Stimulated activated naive CD8-positive, alpha-beta T cell treated with anti-CD3 and anti-CD28 coated beads, Interleukin-15, amount 100 ng/mL, for 72 hours (primary cell): ENCODE data around the gene ZNF746.
"Not testable (repeated sequence)": the region's sequence is repeated elsewhere in the genome, so short reads cannot be mapped to it uniquely, and the experiment has no call there.

ENCODE experiments used
- ATAC-seq: fragments of 150-1000 bp; cut with Tn5 transposase; 2 replicates; pipeline ENCODE4 v1.10.0; 2021; ENCODE audit warnings: mild to moderate bottlenecking, moderate library complexity
- DNase-seq, 2 donors: peaks; one replicate each; pipeline ENCODE4 v3.0.0; 2021 to 2022
- H3K27ac Mint-ChIP-seq, 2 donors: one replicate each; pipeline ENCODE4 v1.8.0; 2022; ENCODE audit warnings: mild to moderate bottlenecking in 2 of 2, mixed read lengths in 2 of 2, moderate library complexity in 2 of 2
- H3K27me3 Mint-ChIP-seq: one replicate; pipeline ENCODE4 v1.8.0; 2022; ENCODE audit warnings: mixed read lengths
- H3K4me1 Mint-ChIP-seq: one replicate; pipeline ENCODE4 v1.8.0; 2022; ENCODE audit warnings: mild to moderate bottlenecking, mixed read lengths
- H3K4me3 Mint-ChIP-seq, 2 donors: one replicate each; pipeline ENCODE4 v1.8.0; 2022; ENCODE audit warnings: mild to moderate bottlenecking in 2 of 2, mixed read lengths in 2 of 2, moderate library complexity in 1 of 2
- H3K9me3 Mint-ChIP-seq, 2 donors: one replicate each; pipeline ENCODE4 v1.8.0; 2022; ENCODE audit warnings: mixed read lengths in 2 of 2

ZNF746 gene

GRCh38 chr7:149496642-149497391, 792 bp downstream of the ZNF746 start:
- no peaks in the 10 kb centered on the region for H3K9me3 Mint-ChIP-seq
- no peaks in the 10 kb centered on the region for H3K27me3 Mint-ChIP-seq
- peaks cover 42% of the 10 kb centered on the region for H3K4me1 Mint-ChIP-seq
- peak overlapping the region; percentile 95 to 99 for H3K27ac Mint-ChIP-seq
- H3K4me3 Mint-ChIP-seq, result peak overlapping the region; percentile 92 to 99
- peak; percentile 42 to 51 for DNase-seq
- ATAC-seq, result peak; percentile 49

GRCh38 chr7:149495785-149496641, 1.6 kb downstream of the ZNF746 start:
- DNase-seq (no peak), ATAC-seq (no peak)
- H3K4me3 Mint-ChIP-seq, result peak overlapping the region; percentile 92 to 99
- H3K27me3 Mint-ChIP-seq, result no peaks in the 10 kb centered on the region
- no peaks in the 10 kb centered on the region for H3K9me3 Mint-ChIP-seq
- H3K4me1 Mint-ChIP-seq, result peaks cover 42% of the 10 kb centered on the region
- H3K27ac Mint-ChIP-seq, result peak overlapping the region; percentile 95 to 99

GRCh38 chr7:149494738-149495368, 2.8 kb downstream of the ZNF746 start:
- Mint-ChIP-seq H3K4me1 (peaks cover 35% of the 10 kb centered on the region), H3K27me3 (no peaks in the 10 kb centered on the region), H3K27ac (peak overlapping the region; percentile 50 to 87), H3K4me3 (no peak overlapping the region), H3K9me3 (no peaks in the 10 kb centered on the region)
- no peak for ATAC-seq
- DNase-seq, result no peak

- H3K9me3 Mint-ChIP-seq, ATAC-seq, H3K27ac Mint-ChIP-seq, H3K27me3 Mint-ChIP-seq, H3K4me3 Mint-ChIP-seq, DNase-seq: not testable (repeated sequence)
- H3K4me1 Mint-ChIP-seq, result peaks cover 38% of the 10 kb centered on the region
Observed at GRCh38 chr7:149493975-149494374, 3.6 kb downstream of the ZNF746 start.

GRCh38 chr7:149493366-149493765, 4.2 kb downstream of the ZNF746 start:
- Mint-ChIP-seq H3K4me1 (peaks cover 38% of the 10 kb centered on the region), H3K27ac (peak overlapping the region in 1 of 2 donors; percentile 48)

GRCh38 chr7:149490083-149490760, 7.4 kb downstream of the ZNF746 start:
- peak overlapping the region; percentile 43 to 59 for H3K27ac Mint-ChIP-seq
- H3K27me3 Mint-ChIP-seq, result no peaks in the 10 kb centered on the region
- ATAC-seq (no peak), DNase-seq (no peak)
- H3K9me3 Mint-ChIP-seq, result no peaks in the 10 kb centered on the region
- peaks cover 21% of the 10 kb centered on the region for H3K4me1 Mint-ChIP-seq
- H3K4me3 Mint-ChIP-seq, result no peak overlapping the region

More at GRCh38 chr7:149493366-149493765, 4.2 kb downstream of the ZNF746 start:
- ATAC-seq (no peak), DNase-seq (no peak)
- Mint-ChIP-seq H3K4me3 (no peak overlapping the region), H3K27me3 (no peaks in the 10 kb centered on the region), H3K9me3 (no peaks in the 10 kb centered on the region)

- Mint-ChIP-seq H3K4me1 (peaks cover 14% of the 10 kb centered on the region), H3K27ac (peak overlapping the region; percentile 23 to 59), H3K9me3 (no peaks in the 10 kb centered on the region), H3K27me3 (no peaks in the 10 kb centered on the region), H3K4me3 (no peak overlapping the region)
- ATAC-seq (peak; percentile 56), DNase-seq (no peak)
Observed at GRCh38 chr7:149489391-149490024, 8.1 kb downstream of the ZNF746 start.

- H3K27me3 Mint-ChIP-seq, result no peaks in the 10 kb centered on the region
- ATAC-seq (no peak), DNase-seq (no peak)
- no peak overlapping the region for H3K4me3 Mint-ChIP-seq
- H3K4me1 Mint-ChIP-seq, result no peaks in the 10 kb centered on the region
- peaks cover 9 to 10% of the 10 kb centered on the region in 2 donors for H3K9me3 Mint-ChIP-seq
- no peak overlapping the region for H3K27ac Mint-ChIP-seq
Observed at GRCh38 chr7:149479568-149479967, 18.0 kb downstream of the ZNF746 start.

- H3K27ac Mint-ChIP-seq, result no peak overlapping the region
- ATAC-seq (no peak), DNase-seq (no peak)
- no peaks in the 10 kb centered on the region for H3K27me3 Mint-ChIP-seq
- H3K4me3 Mint-ChIP-seq, result no peak overlapping the region
- no peaks in the 10 kb centered on the region for H3K4me1 Mint-ChIP-seq
- H3K9me3 Mint-ChIP-seq, result peaks cover 9 to 10% of the 10 kb centered on the region in 2 donors
Observed at GRCh38 chr7:149478754-149479153, 18.9 kb downstream of the ZNF746 start.

- H3K27me3 Mint-ChIP-seq, result no peaks in the 10 kb centered on the region
- peak overlapping the region in 1 of 2 donors; percentile 86 for H3K27ac Mint-ChIP-seq
- H3K4me3 Mint-ChIP-seq, result no peak overlapping the region
- no peak for DNase-seq
- H3K9me3 Mint-ChIP-seq, result peaks cover 9 to 10% of the 10 kb centered on the region in 2 donors
- no peak for ATAC-seq
- no peaks in the 10 kb centered on the region for H3K4me1 Mint-ChIP-seq
Observed at GRCh38 chr7:149477494-149478443, 19.8 kb downstream of the ZNF746 start.

GRCh38 chr7:149476791-149477190, 20.8 kb downstream of the ZNF746 start:
- Mint-ChIP-seq H3K27me3 (no peaks in the 10 kb centered on the region), H3K9me3 (peaks cover 9 to 10% of the 10 kb centered on the region in 2 donors), H3K4me3 (no peak overlapping the region), H3K27ac (no peak overlapping the region), H3K4me1 (no peaks in the 10 kb centered on the region)
- DNase-seq (no peak), ATAC-seq (no peak)

GRCh38 chr7:149475121-149476045, 22.2 kb downstream of the ZNF746 start:
- no peak overlapping the region for H3K4me3 Mint-ChIP-seq
- H3K27me3 Mint-ChIP-seq, result no peaks in the 10 kb centered on the region
- no peaks in the 10 kb centered on the region for H3K4me1 Mint-ChIP-seq
- DNase-seq (no peak), ATAC-seq (peak; percentile 18)
- peak overlapping the region in 1 of 2 donors; percentile 19 for H3K27ac Mint-ChIP-seq
- peaks cover 9 to 19% of the 10 kb centered on the region in 2 donors for H3K9me3 Mint-ChIP-seq
